Panc1 (cell line): ENCODE data around the gene IL22.

Experiments used
- POLR2AphosphoS5 ChIP-seq: IDR thresholded peaks from 2 replicates; pipeline ENCODE4 v1.6.1; 2012; ENCODE audit warnings: mild to moderate bottlenecking, low read depth, low read length, moderate library complexity
- SIN3A ChIP-seq: IDR thresholded peaks from 2 replicates; pipeline ENCODE4 v1.6.1; 2012; ENCODE audit warnings: low read depth, mild to moderate bottlenecking, low read length, moderate library complexity, borderline replicate concordance; ENCODE audit not compliant: insufficient read depth
- TF ChIP-seq, protein P1 (sequence below): fragments of 450-650 bp; IDR thresholded peaks from 2 replicates; pipeline ENCODE4 v1.5.1; 2017; ENCODE audit warnings: mild to moderate bottlenecking
- TF ChIP-seq, protein P2 (sequence below), 2 experiments: IDR thresholded peaks; 2 replicates each; pipeline ENCODE4 v1.6.1; 2011 to 2012; ENCODE audit warnings: low read depth in 2 of 2, control low read depth in 1 of 2, low read length in 1 of 2, mild to moderate bottlenecking in 1 of 2, moderate library complexity in 1 of 2; ENCODE audit not compliant: insufficient read depth in 1 of 2

DNA sequence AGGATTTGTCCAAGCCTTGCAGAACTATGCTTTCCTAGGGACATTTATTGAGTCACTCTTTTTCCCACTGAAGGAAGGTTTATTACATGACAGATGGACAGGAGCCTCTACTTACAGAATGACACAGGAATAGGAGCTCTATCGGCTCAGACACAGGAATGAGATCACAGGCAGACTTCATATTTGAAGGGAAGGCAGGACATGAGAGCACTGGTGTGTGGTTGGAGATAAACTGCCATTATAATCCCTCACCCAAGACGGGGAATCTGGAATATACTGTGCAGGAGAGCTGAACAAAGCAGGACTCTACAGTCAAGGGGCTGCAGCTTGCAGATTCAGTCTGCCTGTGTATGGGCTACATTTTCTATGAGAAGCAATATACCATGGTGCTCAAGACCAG is 26.8 kb upstream of the IL22 start:
- TF ChIP-seq, protein P1, sequence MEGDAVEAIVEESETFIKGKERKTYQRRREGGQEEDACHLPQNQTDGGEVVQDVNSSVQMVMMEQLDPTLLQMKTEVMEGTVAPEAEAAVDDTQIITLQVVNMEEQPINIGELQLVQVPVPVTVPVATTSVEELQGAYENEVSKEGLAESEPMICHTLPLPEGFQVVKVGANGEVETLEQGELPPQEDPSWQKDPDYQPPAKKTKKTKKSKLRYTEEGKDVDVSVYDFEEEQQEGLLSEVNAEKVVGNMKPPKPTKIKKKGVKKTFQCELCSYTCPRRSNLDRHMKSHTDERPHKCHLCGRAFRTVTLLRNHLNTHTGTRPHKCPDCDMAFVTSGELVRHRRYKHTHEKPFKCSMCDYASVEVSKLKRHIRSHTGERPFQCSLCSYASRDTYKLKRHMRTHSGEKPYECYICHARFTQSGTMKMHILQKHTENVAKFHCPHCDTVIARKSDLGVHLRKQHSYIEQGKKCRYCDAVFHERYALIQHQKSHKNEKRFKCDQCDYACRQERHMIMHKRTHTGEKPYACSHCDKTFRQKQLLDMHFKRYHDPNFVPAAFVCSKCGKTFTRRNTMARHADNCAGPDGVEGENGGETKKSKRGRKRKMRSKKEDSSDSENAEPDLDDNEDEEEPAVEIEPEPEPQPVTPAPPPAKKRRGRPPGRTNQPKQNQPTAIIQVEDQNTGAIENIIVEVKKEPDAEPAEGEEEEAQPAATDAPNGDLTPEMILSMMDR: no peak
- TF ChIP-seq SIN3A: no peak
- no peak for TF ChIP-seq POLR2AphosphoS5
- TF ChIP-seq, protein P2, sequence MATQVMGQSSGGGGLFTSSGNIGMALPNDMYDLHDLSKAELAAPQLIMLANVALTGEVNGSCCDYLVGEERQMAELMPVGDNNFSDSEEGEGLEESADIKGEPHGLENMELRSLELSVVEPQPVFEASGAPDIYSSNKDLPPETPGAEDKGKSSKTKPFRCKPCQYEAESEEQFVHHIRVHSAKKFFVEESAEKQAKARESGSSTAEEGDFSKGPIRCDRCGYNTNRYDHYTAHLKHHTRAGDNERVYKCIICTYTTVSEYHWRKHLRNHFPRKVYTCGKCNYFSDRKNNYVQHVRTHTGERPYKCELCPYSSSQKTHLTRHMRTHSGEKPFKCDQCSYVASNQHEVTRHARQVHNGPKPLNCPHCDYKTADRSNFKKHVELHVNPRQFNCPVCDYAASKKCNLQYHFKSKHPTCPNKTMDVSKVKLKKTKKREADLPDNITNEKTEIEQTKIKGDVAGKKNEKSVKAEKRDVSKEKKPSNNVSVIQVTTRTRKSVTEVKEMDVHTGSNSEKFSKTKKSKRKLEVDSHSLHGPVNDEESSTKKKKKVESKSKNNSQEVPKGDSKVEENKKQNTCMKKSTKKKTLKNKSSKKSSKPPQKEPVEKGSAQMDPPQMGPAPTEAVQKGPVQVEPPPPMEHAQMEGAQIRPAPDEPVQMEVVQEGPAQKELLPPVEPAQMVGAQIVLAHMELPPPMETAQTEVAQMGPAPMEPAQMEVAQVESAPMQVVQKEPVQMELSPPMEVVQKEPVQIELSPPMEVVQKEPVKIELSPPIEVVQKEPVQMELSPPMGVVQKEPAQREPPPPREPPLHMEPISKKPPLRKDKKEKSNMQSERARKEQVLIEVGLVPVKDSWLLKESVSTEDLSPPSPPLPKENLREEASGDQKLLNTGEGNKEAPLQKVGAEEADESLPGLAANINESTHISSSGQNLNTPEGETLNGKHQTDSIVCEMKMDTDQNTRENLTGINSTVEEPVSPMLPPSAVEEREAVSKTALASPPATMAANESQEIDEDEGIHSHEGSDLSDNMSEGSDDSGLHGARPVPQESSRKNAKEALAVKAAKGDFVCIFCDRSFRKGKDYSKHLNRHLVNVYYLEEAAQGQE (IDR thresholded peaks at IDR 0.05; ENCODE audit: insufficient read depth in 1 of 2, low read depth in 2 of 2, low read length in 1 of 2): no peak
